HEK293T (cell line): Measurements from ENCODE around the gene EHHADH.

Experiments used
- ARNT ChIP-seq: fragments of 450-650 bp; IDR thresholded peaks from 2 replicates; pipeline ENCODE4 v1.6.1; 2017; ENCODE audit warnings: mild to moderate bottlenecking
- ELF4 ChIP-seq: fragments of 450-650 bp; IDR thresholded peaks from 2 replicates; pipeline ENCODE4 v1.6.1; 2017; ENCODE audit warnings: antibody characterized with exemption
- FOXA1 ChIP-seq: fragments of 450-650 bp; IDR thresholded peaks from 2 replicates; pipeline ENCODE4 v1.6.1; 2016; ENCODE audit warnings: mild to moderate bottlenecking
- FOXM1 ChIP-seq: fragments of 450-650 bp; IDR thresholded peaks from 2 replicates; pipeline ENCODE4 v1.6.1; 2017; ENCODE audit warnings: mild to moderate bottlenecking, borderline replicate concordance
- LEF1 ChIP-seq: fragments of 450-650 bp; IDR thresholded peaks from 2 replicates; pipeline ENCODE4 v1.6.1; 2017; ENCODE audit warnings: mild to moderate bottlenecking, borderline replicate concordance
- NFRKB ChIP-seq: fragments of 450-650 bp; IDR thresholded peaks from 2 replicates; pipeline ENCODE4 v1.6.1; 2016; ENCODE audit warnings: mild to moderate bottlenecking, moderate library complexity
- SP1 ChIP-seq: fragments of 450-650 bp; IDR thresholded peaks from 2 replicates; pipeline ENCODE4 v1.6.1; 2017
- TARDBP ChIP-seq: fragments of 450-650 bp; IDR thresholded peaks from 2 replicates; pipeline ENCODE4 v1.6.1; 2016

DNA sequence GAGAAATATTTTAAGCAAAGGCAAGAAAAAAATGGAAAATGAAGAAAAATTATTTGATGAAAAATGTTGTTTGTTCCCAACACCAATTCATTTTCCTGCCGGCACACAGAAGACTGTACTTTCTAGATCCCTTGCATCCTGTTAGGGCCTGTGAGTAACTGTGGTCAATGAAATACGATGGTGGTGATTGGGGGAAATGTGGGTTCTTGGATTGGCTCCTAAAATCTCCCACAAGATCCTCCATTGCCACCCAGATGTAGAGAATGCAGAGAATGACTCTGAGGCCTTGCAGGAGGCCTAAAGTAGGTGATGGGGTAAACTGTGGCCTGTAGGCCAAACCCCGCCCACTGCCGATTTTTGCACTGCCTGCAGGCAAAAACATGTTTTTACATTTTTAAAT is 54.6 kb downstream of the EHHADH start:
- TF ChIP-seq ELF4 = no peak
- no peak for TF ChIP-seq NFRKB
- TF ChIP-seq FOXA1 = no peak
- no peak for TF ChIP-seq TARDBP
- TF ChIP-seq LEF1 = no peak
- no peak for TF ChIP-seq SP1
- TF ChIP-seq FOXM1 = no peak
- no peak for TF ChIP-seq ARNT
